HG03025 (cell line): ENCODE data around the gene SYNJ2.

Experiments used
- ATAC-seq: cut with Tn5 transposase; IDR thresholded peaks from one replicate; pipeline ENCODE4 v1.9.1; 2021; ENCODE audit warnings: mild to moderate bottlenecking, moderate library complexity; ENCODE audit not compliant: unreplicated experiment, low FRiP score

Gene SYNJ2

DNA sequence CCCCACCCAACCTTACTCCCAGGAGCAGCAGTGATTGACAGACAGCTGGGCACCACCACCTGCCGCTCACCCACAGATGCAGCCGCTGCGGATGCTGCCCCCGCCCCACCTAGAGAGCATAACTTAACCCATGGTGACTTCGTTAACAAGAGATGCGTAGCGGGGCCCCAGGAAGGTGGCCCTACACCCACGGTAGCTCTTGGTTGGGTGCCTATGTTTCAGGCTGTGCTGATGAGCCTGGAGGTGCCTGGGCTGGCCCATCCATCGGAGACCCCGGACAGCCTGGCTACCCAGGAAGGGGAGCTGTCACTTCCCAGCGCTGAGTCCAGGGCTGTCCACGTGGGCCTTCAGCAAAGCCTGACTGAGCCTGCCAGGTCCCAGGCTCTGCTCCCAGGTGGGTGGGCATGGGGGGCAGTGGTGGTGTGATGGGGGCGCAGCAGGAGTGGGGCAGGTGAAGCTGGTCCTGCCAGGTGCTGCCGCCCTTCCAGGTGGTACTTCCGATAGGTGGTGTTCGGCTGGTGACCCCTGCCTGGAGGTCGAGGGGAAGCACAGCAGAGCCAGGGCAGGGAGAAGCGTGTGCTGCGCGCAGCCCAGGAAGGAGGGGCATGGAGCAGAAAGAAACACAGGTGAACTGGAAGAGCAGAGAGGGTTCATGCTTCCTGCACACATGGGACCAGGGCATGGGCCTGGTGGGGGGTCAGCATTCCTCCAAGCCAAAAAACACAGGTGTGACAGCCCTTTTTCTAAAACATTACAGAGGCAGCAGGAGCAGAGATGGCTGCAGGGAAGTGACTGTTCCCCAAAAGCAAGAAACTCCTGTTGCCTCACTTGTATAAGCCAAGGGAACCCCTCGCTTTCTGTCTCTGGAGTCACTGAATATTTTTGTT is 56.9 kb downstream of the SYNJ2 start:
- ATAC-seq: no peak

DNA sequence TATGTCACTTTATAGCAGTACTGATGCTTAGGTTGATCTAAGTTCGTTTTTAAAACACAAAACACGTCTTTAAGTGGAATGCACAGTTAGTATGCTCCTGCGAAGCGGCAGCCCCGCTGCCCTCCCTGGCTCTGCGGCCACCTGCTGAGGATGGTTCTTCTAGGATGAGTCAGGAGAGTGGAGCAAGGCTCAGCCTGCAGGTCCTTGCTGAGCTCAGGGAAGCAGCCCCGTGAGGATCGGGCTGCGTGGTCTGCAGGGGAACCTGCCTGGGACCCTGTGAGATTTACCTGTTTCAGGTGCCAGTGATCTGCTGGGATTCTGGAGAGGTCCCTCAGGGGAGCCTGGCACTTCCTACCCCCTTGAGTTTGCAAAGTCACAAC is 57.5 kb downstream of the SYNJ2 start:
- no peak for ATAC-seq

DNA sequence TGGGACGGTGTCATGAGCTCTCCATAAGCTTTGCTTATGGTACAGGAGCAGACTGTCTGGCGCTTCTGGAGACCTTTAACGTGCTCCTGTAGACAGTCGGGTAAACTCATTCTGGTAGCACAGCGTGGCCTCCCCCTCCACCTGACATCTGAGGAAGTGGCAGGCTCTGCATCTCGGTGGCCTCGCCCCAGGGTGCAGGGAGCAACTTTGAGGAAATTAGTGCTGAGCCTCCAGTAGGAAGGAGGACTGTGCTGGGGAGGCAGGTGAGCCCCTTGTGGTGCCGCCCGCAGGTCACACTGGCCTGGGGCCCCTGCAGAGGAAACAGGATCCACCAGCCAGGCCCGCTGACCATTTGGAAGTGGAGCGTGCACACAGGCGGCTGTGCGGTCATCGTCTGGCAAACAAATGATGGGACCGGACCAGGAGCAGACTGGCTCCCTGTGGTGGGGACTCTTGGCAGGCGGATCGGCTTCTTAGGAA is 57.9 kb downstream of the SYNJ2 start:
- no peak for ATAC-seq

DNA sequence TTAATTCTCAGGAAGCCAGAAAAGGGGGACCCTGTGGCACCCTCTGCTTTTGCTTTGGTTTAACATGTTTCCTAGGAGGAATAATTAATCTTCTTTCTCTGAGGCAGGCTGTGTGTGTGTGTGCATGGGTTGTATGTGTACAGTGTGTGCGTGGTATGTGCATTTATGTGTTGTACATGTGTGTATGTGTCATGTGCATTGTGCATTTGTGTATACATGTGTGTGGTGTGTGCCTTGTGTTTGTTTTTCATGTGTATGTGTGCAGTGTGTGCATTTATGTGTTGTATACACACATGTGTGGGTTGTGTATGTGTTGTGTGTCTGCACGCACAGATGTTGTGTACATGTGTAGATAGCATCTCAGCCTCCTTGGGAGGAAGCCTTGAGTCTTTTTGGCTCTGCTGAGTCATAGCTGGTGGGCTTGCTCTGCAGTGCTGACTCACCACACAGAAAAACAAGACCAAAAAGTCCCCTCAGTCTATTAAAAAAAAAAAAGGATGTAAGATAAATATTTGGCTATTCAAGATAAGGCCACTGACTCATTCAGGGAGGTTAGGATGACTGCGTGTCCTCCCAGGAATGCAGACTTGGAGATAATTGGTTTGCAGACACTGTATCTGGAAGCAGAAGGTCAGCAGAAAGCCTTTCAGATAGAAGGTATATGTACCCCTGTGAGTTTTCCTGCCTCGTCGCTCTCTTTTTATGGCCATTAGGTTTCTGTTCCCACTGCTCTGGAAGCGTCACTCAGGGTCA is 58.6 kb downstream of the SYNJ2 start:
- ATAC-seq: no peak

DNA sequence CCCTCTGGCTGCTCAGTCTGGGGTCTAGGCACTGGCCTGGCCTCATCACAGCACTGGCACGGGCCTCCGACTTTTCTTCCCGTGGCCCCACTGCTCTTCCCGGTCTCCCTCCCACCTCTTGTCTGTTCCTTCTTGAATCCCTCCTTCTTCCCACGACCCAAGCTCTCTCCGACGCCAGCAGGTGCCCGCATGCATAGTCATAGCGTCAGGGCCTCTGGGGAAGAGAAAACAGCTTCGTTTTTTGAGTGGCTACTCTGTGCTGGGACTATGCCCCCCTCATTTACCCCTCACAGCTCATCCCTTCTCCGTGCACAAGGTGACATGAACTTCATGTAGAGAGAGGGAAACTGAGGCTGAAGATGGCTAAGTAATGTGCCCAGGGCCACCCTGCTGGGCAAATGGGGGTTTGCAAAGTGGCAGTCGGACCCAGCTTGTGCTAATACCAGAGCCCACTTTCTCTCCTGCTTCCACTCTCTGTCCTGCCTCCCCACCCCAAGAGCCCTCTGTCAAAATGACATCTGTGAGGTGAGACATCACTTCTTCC is 59.2 kb downstream of the SYNJ2 start:
- no peak for ATAC-seq

DNA sequence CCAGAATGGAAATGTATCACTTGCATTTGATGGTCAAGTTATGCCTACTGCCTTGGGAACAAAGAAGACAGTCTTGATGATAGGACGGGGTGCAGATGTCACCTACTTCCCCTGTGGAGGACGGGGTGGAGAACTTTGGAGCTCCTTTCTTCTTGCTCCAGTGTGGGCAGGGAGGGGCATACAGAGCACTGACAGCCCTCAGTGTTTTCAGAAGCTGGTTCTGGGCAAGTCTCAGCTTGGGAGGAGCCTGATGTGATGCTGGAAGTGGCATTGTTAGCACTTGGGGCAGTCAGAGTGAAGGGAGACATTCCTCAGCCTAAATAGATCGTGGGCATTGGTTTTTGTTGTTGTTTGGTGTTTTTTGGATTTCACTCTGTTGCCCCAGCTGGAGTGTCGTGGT is 59.7 kb downstream of the SYNJ2 start:
- no peak for ATAC-seq

DNA sequence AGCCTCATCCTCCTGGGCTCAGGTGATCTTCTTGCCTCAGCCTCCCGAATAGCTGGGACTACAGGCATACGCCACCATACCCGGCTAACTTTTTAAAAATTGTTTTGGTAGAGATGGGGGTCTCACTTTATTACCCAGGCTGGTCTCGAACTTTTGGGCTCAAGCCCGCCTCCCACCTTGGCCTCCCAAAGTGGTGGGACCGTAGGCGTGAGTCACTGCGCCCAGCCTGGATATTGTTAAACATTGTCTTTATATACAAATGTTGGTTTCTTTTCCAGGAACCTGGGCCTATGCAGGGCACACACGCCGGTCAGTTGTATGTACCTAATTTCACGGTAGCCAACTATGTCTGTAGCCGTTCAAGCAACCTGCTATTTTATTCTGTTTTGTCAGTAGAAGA is 60.1 kb downstream of the SYNJ2 start:
- no peak for ATAC-seq

DNA sequence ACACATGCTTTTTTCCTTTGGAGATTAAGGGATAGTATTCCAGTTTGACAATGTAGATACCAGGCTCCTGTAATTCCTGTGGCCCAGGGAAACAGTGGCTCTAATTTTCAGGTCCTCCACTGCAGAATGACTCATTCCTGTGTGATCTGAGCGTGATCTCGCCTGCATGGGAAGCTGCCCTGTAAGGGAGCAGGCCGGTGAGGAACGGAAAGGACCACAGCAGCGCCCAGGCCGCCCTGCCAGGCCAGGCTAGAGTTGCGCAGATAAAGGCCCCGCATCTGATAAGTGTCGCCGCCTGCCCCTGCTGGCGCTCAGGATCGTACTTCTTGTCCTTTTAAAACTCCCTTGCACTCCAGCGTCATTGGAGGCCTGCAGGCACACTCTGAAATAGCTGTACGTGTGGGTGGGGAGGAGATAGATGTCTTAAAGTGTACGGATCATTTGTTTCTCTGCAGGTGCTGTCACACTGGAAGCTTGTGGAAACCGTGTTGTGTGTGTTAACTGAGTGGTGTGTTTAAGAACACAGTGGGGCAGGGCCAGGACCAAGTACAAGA is 60.7 kb downstream of the SYNJ2 start:
- ATAC-seq: no peak

DNA sequence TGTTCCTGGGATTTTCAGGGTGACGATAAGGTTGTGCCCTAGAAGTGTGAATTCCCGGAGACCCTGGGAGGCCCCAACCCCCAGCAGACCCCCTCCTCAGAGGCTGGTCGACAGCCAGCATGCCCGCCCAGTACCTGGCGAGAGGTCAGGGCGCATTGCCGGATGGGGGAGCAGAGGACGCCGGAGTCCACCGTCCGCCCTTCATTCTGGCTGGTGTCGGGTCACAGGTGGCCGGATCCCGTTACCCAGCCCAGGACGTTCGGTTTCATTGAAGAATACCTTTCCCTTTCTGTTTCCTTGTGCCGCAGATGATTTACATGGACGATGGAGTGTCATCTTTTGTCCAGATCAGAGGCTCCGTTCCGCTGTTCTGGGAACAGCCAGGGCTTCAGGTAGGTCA is 61.3 kb downstream of the SYNJ2 start:
- no peak for ATAC-seq

DNA sequence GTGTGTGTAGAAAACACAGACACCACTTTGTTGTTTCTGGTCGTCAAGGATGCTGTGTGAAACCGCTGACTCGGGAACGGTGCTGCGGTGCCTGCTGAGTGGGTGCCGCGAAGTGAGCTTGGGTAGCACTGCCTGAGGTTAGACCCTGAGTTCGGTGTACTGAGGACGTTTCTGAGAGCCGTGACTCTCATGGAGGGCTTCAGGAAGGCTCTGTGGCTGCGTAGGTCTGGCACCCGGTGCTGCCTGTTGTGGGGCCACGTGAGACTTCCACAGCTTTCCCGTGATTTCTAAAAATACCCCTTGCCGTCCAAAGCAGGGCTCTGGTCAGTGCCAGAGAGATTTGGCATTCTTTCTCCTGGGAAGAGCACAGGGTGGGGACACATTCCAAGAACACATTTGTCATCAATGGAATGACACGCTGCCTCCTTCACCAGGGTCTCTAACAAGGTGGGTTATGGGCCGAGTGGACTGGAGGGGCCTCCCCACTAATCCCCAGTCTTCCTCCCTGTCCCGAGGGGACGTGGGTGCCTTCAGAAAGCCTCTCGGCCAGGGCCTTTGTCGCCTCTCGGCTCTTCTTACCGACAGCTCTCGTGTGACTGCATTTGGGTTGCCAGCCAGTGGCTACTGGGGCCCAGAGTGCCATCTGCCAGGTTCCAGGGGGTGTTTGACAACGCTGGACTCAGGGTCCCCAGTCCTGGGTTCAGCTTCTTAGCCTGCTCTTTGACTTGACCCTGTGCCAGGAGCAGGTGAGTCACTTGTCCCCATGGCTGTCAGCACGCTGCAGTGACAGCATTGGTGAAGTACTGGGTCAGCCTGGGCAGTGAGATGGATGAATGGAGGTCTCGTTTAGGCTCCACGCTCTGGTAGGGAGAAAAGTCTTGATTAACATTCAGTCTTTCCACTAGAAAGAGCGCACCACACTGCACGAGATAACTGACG is 62.2 kb downstream of the SYNJ2 start:
- no peak for ATAC-seq

DNA sequence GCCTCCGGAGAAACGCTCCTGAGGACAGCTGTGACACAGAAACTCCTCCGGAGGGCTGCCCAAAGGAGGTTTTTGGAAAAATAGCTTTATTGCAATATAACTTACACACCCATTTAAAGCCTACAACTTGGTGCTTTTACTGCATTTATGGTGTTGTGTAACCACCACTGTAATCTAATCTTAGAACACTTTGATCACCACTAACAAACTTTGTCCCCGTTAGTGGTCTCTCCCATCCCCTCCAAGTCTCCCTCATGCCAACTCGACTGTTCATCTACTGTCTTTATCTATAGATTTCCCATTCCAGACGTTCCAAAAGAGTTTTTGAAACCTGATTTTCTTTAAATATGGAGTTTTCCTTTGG is 62.8 kb downstream of the SYNJ2 start:
- ATAC-seq: no peak

DNA sequence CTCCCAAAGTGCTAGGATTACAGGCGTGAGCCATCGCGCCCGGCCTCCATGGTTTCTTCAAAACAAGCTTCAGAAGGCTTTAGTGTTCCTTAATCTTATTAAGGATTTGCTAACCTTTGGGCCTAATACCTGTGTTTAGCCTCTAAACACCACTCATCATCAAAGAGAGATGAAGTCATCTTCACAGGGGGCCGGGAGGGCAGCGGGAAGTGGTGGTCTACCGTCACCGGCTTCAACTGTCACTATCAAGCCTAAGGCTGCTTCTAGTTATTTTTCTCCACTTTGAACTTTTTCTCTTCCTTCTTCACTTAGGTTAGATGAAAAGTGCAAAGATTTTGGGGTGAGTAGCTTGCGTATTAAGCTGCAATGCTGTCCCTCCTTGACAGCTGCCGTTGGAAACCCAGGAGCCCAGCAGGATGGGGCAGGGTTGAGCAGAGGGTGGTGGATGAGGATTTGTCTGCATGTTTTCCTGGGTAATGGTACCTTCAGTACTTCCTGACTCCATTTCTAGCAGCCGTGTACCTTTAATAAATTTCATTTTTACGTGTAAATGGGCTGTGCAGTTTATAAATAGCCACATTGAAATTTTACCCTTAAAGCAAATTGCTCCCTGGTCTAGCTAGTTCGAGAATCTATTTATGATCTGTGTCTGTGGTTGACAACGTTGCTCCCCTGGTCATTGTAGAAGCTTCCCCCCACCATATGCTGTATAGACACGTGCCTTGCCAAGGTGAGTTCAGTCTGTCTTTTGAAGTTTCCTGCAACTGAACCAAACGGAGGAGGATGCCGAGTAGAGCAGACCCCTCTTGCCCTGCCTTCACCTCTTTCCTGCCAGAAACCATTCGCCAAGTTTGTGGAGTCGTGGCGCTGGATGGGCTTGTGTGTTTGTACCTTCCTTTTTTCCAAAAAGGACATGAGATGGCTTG is 64.8 kb downstream of the SYNJ2 start:
- ATAC-seq: no peak

DNA sequence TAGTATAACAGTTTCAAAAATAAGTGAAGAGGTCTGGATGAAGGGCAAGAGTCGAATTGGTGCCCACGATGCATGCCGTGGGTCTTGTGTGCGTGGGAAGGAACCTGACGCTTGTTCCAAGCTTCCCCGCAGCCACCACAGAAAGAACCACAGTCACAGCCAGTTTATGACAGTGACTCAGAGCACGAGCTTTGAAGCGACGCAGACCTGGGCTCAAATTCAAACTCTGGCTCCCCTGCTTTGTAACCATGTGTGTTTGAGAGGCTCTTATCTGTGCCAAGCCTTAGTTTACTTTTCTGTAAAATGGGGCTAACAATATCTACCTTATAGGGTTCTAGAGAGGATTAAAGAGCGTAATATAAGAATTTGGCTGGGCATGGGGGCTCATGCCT is 65.5 kb downstream of the SYNJ2 start:
- ATAC-seq: no peak

DNA sequence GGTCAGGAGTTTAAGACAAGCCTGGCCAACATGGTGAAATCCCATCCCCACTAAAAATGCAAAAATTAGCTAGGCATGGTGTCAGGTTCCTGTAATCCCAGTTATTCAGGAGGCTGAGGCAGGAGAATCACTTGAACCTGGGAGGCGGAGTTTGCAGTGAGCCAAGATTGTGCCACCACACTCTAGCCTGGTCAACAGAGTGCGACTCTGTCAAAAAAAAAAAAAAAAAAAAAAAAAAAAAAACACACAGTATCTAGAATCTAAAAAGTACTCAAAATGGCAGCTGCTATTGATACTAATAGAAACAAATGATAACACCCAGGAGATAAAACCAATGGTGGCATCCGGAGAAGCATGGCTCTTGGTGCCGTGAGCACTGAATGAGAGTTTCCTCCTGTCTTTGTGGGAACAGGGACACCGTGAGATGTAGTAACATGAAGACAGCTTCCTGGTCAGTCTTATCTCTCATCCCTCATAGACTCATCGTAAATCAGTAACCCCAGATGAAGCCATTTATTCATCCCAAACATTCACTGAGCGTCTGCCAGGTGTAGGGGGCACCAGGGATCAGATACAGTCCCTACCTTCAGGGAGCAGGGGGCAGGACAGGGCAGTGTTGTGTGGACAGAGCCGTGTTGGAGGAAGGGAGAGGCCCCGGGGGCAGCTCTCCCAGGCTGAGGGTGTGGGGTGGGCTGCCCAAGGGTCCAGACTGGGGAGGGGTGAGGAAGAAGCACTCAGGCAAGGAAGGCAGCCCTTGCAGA is 66.1 kb downstream of the SYNJ2 start:
- no peak for ATAC-seq

DNA sequence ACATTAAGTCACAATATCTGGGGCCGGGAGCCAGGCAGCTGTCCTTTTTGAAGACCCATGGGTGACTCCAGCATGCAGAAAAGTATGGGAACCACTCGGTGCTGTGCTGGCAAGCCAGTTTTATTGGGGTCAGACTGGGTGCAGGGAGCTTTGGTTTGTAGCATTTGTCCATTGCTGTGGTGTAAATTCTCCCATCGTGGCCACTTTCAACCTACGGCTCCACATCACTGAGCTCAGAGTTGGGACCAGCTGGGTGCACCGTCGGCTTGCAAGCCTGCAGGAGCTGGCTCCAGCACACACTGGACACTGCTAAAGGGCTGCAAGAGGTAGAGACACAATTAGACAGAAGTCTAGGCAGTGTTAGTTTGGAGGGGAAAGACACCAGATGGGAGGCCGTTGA is 66.9 kb downstream of the SYNJ2 start:
- ATAC-seq: no peak

DNA sequence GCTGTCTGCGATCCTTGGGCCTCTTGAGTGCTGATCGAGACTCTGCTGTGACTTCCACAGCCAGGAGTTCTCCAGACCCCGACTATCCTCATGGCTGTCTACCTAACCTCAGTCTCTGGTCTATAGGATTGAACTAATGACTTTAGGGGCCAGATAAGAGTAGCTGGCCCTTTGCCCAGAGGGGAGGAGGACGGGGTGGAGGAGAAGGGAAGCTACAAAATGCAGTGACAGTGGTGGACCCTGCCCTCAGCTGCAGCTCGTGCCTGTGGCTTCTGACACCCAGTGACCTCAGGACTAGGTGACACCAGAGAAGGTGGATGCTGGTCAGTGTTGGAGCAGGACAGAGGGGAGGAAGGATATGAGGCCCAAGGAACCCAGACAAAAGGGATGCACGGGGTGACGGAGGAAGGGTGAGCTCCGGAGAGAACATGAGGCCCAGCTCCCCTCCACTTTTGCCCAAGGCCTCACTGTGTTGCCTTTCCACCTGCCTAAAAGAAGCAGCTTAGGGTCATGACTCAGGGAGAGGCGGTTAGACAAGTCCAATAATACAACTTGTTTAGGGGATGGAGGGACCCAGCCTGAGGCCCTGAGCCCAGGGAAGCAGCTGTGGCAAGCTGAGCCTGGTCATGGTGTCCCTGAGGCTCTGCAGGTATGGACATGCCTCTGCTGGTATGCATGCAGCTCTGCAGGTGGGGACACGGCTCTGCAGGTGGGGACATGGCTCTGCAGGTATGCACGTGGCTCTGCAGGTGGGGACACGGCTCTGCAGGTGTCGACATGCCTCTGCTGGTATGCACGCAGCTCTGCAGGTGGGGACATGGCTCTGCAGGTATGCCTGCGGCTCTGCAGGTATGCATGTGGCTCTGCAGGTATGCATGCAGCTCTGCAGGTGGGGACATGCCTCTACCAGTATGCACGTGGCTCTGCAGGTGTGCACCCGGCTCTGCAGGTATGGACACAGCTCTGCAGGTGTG is 67.7 kb downstream of the SYNJ2 start:
- no peak for ATAC-seq

DNA sequence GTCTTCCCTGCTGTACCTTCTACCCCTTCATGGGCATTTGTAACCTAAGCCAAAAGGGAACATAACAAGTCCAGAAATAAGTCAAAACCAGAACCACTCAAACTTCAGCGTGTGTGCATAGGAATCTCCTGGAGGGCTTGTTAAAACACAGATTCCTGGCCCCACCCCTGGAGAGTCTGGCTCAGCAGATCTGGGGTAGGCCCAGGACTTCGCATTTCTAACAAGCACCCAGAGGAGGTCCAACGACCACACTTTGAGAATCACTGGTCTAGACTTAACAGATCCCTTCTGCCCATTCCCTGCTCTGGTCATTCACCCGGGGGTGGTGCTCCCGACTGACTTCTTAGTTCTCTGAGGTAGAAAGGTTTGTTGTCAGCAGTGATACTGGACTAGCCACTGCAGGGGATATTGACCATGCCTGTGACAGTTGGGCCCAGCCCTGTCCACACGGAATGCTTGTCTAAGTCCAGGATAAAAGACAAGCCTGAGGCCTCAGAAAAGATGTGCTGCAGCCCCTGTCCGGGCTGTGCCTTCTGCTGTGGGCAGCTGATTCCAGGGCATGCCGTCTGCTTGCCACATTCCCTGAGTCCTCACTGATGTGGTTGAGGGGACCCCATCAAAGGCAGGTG is 68.6 kb downstream of the SYNJ2 start:
- ATAC-seq: no peak
